ENCODE data around the gene DAO.
"Not testable (repeated sequence)": the region's sequence is repeated elsewhere in the genome, so short reads cannot be mapped to it uniquely, and the experiment has no call there.

The DAO gene

DNA sequence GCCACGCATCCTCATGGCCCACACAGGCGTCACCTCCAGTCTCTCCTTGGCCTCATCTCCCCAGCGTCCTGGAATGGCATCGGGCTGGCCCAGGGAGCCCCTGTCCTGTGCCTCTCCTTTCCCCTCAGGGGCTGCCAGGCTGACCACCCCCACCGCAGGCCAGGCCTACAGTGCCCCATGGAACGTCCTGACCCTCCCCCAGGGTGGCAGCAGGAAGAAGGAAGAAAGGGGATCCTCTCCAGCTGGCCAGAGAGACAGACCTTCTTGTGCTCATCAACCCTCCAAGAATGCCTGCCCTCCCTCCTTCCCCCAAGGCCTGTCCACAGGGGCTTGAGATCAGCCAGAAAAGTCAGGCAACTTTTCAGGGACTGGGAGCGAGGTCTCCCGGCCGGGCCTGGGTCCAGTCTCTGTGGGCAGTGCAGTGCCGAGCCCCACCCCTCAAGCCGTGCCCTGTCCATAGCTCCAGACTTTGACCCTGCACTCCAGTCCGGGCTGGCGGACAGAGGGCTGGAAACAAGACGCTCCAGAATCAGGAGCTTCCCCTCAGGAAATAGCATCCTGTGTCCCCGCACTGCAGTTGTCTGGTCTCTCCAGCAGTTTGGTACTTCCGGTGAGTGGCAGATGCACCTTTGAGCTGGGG, at the start of gene DAO:
Gene DAO, plus strand, starts transcription at position 478 of the 640 bp plus-strand sequence. CDS start 4,915 bp downstream, outside the sequence.
- no peak for FAIRE-seq

DNA sequence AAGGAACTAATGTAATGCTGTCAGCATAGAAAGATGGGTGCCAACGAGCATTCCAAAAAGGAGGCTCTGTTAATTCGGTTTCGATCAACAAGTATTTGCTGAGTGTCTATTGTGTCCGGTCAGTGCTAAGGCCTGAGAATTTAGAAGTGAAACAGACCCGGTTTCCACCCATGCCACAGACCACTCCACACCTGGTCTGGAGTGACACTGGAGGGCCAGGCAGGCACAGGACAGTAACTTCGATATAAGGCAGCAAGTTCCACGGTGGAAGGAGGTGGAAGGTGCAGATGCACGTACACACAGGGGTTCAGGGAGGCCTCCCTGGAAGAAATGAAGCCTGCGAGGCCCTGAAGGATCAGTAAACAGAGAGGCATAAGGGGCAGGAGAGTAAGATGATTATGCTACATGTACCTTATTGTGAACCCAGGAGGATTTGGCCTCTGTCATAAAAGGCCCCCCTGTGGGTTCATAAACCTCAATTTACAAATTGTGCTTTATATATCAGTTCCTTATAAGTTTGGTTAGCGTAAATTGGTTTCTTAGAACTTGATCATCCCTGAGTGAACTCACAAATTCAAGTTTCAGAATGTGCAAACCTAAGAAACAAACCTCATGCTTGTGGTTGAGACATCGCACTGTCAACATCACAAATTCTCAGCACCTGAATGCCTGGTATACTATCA, 48.4 kb upstream of the DAO start:
- FAIRE-seq = no peak

DNA sequence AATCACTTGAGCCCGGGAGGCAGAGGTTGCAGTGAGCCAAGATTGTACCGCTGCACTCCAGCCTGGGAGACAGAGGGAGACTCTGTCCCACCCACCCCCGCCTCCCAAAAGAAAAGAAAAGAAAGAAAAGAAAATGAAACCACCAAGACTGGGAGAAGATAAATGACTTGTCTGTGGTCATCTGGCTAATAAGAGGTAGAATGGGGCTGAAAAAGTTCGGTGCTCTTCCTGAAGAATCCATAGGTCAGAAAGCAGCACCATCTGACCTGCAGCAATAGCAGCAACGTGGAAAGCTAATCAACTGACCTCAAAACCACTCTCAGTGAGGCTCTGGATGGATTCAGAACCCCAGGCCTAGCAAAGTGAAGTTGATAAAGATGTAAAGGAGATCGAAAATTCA, 47.7 kb upstream of the DAO start:
- no peak for FAIRE-seq

DNA sequence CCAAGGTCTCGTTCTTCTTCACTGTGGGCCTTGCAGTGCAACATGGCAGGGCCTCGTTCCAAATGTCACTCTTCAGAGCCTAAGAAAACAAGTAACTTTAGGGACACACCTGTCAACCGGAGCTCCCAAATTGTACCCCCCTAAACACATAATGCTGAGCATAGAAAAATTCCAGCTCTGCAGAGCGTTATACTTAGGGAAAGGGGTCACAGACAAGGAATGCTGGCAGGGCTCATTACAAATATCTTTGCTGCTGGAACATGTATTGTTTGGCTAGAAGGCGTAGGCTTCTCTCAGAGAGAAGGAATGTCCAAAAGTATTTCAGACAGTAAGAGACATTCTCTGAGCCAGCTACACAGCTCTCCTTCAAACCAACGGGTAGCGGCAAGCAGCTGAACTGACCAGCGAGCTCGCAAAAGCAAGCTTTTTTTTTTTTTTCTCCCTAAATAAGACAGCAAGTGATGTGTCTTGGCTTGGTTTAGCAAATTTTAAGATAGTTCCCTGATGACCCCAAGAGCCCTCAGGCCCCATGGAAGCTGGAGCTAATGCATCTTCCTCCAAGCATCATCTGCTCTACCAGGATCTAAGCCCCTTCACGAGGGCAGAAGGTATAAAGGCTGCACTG, 47.0 kb upstream of the DAO start:
- no peak for FAIRE-seq

DNA sequence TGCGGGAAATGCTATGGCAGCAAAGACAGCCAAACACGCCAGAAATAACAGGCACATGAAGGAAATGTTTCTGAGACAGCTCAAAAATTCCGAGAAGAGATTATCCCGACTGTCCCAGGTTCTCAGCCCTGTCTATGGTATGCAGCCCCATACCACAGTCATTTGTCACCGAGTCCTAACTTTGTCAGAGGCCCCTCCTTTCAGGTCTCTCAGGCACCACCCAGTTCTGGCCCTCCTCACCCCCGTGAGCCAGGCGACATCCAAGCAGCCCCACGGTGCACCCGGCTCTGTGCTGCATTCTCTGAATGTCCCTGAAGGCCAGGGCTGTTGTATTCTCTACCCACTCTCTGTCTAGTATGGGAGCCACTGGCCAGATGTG, 46.5 kb upstream of the DAO start:
- no peak for FAIRE-seq

GRCh38 chr12:108833757-108834472, 46.0 kb upstream of the DAO start:
- no peak for FAIRE-seq

- peak; percentile 100 for FAIRE-seq
Observed at GRCh38 chr12:108835860-108836634, 43.8 kb upstream of the DAO start.

- FAIRE-seq = no peak
Observed at GRCh38 chr12:108837239-108837638, 42.7 kb upstream of the DAO start.

DNA sequence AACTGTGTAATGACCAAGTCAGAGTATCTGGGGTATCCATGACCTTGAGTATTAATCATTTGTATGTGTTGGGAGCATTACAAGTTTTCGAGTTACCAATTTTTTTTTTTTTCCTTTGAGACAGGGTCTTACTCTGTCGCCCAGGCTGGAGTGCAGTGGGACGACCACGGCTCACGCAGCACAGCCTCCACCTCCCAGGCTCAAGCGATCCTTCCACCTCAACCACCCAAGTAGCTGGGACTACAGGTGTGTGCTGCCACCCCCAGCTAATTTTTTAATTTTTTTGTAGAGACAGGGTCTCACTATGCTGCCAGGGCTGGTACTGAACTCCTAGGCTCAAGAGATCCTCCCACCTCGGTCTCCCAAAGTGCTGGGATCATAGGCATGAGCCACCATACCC, 42.2 kb upstream of the DAO start:
- no peak for FAIRE-seq

GRCh38 chr12:108838194-108839017, 41.5 kb upstream of the DAO start:
- FAIRE-seq = no peak

DNA sequence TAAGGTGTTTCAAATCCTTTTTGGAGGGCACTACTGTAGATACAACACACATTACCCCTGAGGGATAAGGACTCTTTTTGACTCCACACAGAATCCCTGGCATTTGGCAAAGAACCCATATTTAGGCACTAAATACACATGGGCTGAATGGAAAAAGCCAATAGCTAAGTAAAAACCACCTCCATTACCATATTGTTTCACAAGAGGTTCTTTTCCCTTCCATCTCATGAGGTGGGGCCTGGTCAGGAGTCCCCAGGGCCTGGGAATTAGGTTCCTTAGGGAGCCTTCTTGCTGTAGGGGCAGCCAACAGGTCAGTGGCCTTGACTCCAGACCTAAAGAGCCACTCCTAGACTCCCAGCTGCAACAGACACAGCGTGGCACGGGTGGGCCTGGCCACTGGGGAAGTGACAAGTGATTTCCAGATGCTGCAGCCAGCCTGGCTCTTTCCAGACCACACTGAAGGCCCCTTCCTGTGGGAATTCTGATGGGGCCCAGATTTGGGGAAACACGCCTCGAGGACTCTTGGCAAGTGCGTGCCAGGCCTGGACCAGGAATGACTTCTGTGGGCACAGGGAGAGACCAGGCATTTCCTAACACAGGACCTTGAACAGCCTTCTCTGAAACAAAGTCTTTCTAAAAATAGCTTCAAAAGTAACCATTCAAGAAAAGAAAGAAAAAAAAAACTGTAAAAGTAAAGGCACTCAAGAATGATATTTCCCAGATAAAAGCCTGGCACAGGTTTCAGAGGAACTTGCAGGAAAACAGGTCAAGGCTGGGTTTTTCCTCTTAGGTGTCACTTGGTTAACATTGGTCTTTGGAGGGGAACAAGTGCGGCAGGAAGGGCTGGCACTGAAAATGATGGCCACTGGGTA, 40.6 kb upstream of the DAO start:
- FAIRE-seq = no peak

- no peak for FAIRE-seq
Observed at GRCh38 chr12:108839890-108840230, 40.0 kb upstream of the DAO start.

- no peak for FAIRE-seq
Observed at GRCh38 chr12:108840605-108841332, 39.1 kb upstream of the DAO start.

DNA sequence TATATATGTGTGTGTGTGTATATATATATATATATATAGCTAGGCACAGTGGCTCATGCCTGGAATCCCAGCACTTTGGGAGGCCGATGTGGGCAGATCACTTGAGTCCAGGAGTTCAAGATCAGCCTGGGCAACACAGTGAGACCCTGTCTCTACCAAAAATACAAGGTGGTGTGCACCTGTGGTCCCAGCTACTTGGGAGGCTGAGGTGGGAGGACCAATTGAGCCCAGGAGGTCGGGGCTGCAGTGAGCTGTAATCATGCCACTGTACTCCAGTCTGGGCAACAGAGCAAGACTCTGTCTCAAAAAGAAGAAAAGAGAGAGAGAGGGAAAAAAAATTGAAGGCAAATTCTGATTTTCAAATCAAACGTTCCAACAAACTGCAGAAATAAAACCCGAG, 38.1 kb upstream of the DAO start:
- not testable (repeated sequence) for FAIRE-seq

GRCh38 chr12:108842361-108842760, 37.5 kb upstream of the DAO start:
- no peak for FAIRE-seq

- FAIRE-seq = no peak
Observed at GRCh38 chr12:108843187-108843586, 36.7 kb upstream of the DAO start.

DNA sequence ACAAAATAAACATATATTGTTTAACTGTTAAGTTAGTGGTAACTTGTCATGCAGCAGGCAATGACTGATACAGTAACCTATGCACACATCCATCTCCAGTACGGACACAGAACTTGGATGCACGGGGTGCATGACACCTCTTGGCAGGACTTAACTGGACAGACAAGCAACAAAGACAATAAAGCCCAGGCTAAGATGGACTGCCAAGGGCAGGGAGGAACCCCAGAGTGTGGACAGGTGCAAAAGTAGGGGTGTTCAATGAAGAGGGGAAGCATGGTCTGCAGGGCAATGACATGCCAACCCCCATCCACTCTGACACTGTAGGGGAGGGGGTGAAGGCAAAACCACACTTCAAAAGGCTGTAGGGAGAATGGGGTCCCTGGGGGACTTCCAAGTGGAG, 34.2 kb upstream of the DAO start:
- no peak for FAIRE-seq

- no peak for FAIRE-seq
Observed at GRCh38 chr12:108846290-108846701, 33.6 kb upstream of the DAO start.

DNA sequence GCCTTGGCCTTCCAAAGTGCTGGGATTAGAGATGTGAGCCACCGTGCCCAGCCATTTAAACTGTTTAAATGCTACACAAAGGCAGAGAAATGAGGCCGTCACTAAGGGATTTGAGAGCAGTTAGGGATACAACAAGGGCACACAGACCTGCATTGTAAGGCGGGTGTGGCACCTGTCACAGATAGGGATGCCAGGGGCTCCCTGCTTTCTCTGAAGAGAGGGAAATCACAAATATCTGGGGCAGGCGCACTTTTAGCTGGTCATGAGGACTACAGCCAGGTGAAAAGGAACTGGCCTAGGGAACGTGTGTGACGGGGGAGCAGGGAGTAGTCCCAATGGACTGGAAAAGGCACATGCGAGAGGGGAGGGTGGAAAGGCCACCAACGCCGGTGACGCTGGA, 32.2 kb upstream of the DAO start:
- no peak for FAIRE-seq

DNA sequence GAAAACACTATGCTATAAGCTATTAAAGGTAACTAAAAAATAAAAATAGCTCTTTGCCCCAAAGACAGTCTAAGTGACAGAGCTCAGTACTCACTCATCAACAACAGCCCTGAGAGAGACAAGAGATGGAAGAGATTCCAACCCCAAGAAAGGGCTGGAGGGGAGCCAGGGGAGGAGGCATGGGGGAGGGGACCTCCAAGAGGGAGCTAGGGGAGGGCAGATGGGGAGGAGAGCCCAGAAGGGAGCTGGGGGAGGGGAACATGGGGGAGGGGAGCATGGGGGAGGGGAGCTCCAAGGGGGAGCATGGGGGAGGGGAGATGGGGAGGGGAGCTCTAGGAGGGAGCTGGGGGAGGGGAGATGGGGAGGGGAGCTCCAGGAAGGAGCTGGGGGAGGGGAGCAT, 30.2 kb upstream of the DAO start:
- no peak for FAIRE-seq
